Lower lobe of right lung (tissue), 2 donors: Measurements from ENCODE around the gene MTM1. TPM values are rescaled to one million over a fixed set of nuclear protein-coding genes. Genes with fewer than 3 reads are reported as not detected.

Source experiments
- ATAC-seq, 2 donors: fragments of 200-7000 bp; cut with Tn5 transposase; one replicate each; pipeline ENCODE4 v1.9.1; 2020 to 2022; ENCODE audit warnings: mild to moderate bottlenecking in 2 of 2, moderate library complexity in 2 of 2
- DNase-seq: peaks from one replicate; pipeline ENCODE4 v3.0.0-alpha.2; 2020
- H3K27ac ChIP-seq: fragments of 200-600 bp; one replicate; pipeline ENCODE4 v1.8.0; 2022
- H3K27me3 ChIP-seq: fragments of 200-600 bp; one replicate; pipeline ENCODE4 v1.8.0; 2022; ENCODE audit warnings: low read depth
- H3K36me3 ChIP-seq: fragments of 200-600 bp; one replicate; pipeline ENCODE4 v1.8.0; 2022; ENCODE audit warnings: mild to moderate bottlenecking
- H3K4me1 ChIP-seq: fragments of 200-600 bp; one replicate; pipeline ENCODE4 v1.8.0; 2022
- H3K4me3 ChIP-seq: fragments of 200-600 bp; one replicate; pipeline ENCODE4 v1.8.0; 2022; ENCODE audit warnings: mild to moderate bottlenecking
- H3K9me3 ChIP-seq: fragments of 200-600 bp; one replicate; pipeline ENCODE4 v1.8.0; 2022
- intact Hi-C: fragments of 100-400 bp; cut with DNase I; formaldehyde crosslinking; loops from one replicate; pipeline ENCODE4 v1.11.0; 2022
- total RNA-seq: library from RNA; stranded (reverse); fragmentation: NEBNext Ultra II Directional; extraction: Animal tissue kit (Norgen Biotek cat#: 25700); gene quantifications from one replicate; pipeline ENCODE4 v1.2.1, GENCODE V29; 2021
- TF ChIP-seq, protein P1 (sequence below): fragments of 200-600 bp; IDR thresholded peaks from one replicate; pipeline ENCODE4 v1.8.0; 2022; ENCODE audit warnings: antibody characterized with exemption, mild to moderate bottlenecking
- donor health status: DM: no; HTN: yes; CAD: no; lungs with severe emphysema.

Gene MTM1
- total RNA-seq, 1 donor from 2014 or later = 29.7 TPM

DNA sequence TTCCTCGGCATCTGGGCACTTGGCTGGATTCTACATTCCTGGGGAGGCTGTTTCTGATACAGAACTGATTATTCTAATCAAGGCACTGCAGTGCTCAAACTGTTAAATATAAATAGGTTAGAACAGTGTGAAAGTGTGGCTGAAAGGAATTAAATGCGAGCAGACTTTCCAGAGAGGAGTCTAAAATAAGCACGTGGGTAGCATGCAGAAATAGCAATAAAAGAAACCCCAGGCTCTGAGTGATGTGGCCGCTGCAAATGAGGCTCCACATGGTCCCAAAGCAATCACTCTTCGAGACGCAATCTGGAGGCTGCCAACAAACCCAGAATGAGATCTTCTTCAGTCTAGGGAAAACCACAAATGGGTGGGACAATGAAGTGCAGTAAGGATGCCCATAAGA, 30.6 kb upstream of the MTM1 start:
- intact Hi-C loops = no loop called here
- Histone ChIP-seq H3K4me1 (no peaks in the 10 kb centered on the region), H3K27ac (no peak overlapping the region), H3K4me3 (no peak overlapping the region), H3K27me3 (no peaks in the 10 kb centered on the region), H3K36me3 (no peaks in the 10 kb centered on the region), H3K9me3 (no peaks in the 10 kb centered on the region)
- ATAC-seq = no peak
- no peak for DNase-seq
- TF ChIP-seq, protein P1, sequence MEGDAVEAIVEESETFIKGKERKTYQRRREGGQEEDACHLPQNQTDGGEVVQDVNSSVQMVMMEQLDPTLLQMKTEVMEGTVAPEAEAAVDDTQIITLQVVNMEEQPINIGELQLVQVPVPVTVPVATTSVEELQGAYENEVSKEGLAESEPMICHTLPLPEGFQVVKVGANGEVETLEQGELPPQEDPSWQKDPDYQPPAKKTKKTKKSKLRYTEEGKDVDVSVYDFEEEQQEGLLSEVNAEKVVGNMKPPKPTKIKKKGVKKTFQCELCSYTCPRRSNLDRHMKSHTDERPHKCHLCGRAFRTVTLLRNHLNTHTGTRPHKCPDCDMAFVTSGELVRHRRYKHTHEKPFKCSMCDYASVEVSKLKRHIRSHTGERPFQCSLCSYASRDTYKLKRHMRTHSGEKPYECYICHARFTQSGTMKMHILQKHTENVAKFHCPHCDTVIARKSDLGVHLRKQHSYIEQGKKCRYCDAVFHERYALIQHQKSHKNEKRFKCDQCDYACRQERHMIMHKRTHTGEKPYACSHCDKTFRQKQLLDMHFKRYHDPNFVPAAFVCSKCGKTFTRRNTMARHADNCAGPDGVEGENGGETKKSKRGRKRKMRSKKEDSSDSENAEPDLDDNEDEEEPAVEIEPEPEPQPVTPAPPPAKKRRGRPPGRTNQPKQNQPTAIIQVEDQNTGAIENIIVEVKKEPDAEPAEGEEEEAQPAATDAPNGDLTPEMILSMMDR = no peak

DNA sequence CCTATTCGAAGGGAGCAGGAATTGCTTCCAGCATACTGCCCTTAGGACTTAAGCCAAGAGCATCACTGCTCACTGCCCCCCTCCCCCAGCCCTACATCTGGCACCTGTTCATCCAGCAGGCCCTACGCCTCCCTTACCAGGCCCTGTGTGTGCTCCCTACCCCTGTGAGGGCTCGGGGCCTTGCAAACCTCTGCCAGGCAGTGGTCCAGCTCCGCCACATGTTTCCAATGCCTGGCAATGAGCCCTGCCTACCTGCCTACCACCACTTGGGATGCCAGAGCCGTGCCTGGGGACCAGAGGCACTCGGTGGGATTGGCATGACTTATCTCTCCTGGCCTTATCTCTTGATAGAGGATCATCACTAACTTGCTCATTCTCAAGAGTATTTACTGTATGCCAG, 27.5 kb upstream of the MTM1 start:
- ATAC-seq = no peak
- DNase-seq = no peak
- no peaks in the 10 kb centered on the region for H3K27me3 ChIP-seq
- TF ChIP-seq, protein P1 = no peak
- intact Hi-C loops = no loop called here
- no peaks in the 10 kb centered on the region for H3K9me3 ChIP-seq
- no peaks in the 10 kb centered on the region for H3K36me3 ChIP-seq
- H3K27ac ChIP-seq = no peak overlapping the region
- no peaks in the 10 kb centered on the region for H3K4me1 ChIP-seq
- H3K4me3 ChIP-seq = no peak overlapping the region

DNA sequence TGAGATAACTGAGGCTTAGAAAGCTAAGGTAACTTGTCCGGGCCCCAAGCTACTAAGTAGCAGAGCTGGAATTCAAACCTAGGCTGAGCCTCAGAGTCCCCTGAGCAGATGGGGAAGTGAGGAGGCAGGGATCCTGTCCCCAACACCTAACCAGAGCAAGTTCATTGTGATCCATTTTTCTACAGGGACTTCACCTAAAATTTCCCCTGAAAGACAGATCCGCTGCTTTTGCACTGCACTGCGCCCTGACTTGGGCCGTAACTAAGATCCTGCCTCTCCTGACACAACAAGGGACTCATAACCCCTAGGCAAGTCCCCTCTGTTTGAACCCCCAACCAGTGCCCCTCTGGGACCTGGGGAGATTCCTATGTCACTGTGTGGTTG, 25.6 kb upstream of the MTM1 start:
- Histone ChIP-seq H3K4me3 (no peak overlapping the region), H3K27me3 (no peaks in the 10 kb centered on the region), H3K4me1 (peaks cover 11% of the 10 kb centered on the region), H3K36me3 (no peaks in the 10 kb centered on the region), H3K9me3 (no peaks in the 10 kb centered on the region), H3K27ac (no peak overlapping the region)
- TF ChIP-seq, protein P1 = no peak
- intact Hi-C loops = no loop called here
- ATAC-seq = no peak
- no peak for DNase-seq

DNA sequence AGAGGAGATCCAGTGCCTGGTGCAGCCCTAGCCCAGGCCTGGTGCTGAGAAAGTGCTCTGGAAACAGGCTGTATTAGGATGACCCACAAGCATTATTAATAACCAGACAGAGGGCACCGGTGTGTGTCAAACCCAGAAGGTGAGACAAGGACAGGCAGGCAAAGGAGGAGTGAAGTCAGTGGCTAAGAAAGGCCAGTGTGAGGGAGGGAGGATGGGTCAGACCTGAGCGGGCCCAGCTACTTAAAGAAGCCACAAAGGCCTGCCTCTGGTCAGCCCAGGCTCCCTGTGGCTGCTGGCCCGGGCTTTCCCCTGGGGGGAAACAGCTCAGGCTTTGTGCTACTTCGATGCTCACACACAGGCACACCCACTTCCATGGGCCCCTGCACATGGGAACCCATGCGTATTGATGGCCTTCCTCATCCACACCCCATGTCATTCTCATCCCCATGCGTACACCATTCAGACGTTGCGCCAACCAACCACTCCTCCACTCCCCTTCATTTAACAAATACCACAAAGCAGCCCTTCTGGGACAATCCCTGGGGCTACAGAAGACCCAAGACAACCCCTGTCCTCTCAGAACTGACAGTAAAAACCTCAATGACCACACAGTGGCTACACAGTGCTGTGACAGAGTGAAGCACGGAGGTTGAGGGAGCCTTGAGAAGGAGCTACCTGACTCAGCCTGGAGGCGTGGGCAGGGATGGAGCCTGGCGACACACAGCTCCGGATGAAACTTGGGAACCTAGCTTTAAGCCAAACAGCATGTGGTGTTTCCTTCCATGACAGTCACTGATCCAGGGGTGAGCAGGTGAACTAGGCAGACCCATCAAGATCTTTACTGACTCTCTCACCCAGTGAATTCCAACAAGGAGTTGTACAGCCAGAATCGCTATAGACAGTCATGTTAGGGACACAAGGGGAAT, 24.9 kb upstream of the MTM1 start:
- no peaks in the 10 kb centered on the region for H3K36me3 ChIP-seq
- H3K4me3 ChIP-seq = no peak overlapping the region
- ATAC-seq (no peak), DNase-seq (no peak)
- H3K27ac ChIP-seq = no peak overlapping the region
- H3K9me3 ChIP-seq = no peaks in the 10 kb centered on the region
- H3K27me3 ChIP-seq = no peaks in the 10 kb centered on the region
- peaks cover 13% of the 10 kb centered on the region for H3K4me1 ChIP-seq
- TF ChIP-seq, protein P1 = no peak
- intact Hi-C loops = no loop called here

DNA sequence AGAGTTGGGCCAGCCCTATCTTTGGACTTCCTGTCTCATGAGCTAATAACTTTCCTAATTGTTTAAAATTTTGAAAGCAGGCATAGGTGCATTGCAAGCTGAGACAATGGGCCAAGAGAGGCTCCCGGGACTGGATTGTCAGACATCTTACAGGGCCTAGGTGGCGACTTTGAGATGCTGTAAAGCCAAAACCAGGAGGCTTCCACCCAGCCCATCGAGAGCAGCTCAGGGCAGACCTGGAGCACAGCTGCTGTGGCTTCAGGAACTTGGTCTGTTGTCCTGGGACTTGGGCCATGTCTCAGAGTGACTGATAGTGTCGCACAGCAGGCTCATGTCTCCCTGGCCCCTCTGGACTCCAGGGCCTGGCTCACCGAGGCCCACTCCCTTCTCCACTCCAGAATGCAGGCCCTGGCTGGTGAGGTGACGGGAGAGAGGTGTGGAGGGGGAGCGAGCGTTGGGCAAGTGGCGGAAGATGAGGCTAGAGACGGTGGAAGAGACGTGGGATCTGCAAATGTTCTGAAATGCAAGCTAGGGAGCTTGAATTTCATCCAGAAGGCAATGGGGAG, 24.1 kb upstream of the MTM1 start:
- DNase-seq (no peak), ATAC-seq (no peak)
- no peak overlapping the region for H3K4me3 ChIP-seq
- no peak overlapping the region for H3K27ac ChIP-seq
- no peaks in the 10 kb centered on the region for H3K36me3 ChIP-seq
- TF ChIP-seq, protein P1 = no peak
- intact Hi-C loops = no loop called here
- H3K27me3 ChIP-seq = no peaks in the 10 kb centered on the region
- H3K9me3 ChIP-seq = no peaks in the 10 kb centered on the region
- H3K4me1 ChIP-seq = peaks cover 18% of the 10 kb centered on the region
